OCI-LY1 (cell line): ENCODE measurements around the gene CST9L.

Experiments used
- H2AFZ ChIP-seq: fragments of 200-600 bp; sonication (generic), shearing (Covaris generic); 2 replicates; pipeline ENCODE4 v1.6.0; 2014; ENCODE audit warnings: antibody characterized with exemption, mild to moderate bottlenecking, low read length
- H3F3A ChIP-seq: fragments of 200-600 bp; sonication (generic), shearing (Covaris generic); 2 replicates; pipeline ENCODE4 v1.6.0; 2014; ENCODE audit warnings: mild to moderate bottlenecking, antibody characterized with exemption, low read length, moderate library complexity; ENCODE audit not compliant: insufficient read depth
- H3K27ac ChIP-seq: fragments of 200-600 bp; sonication (generic); 2 replicates; pipeline ENCODE4 v1.5.1; 2014; ENCODE audit warnings: low read length, mixed run types, mild to moderate bottlenecking, low read depth; ENCODE audit not compliant: poor library complexity, severe bottlenecking
- H3K27me3 ChIP-seq: fragments of 200-600 bp; sonication (generic); 2 replicates; pipeline ENCODE4 v1.6.0; 2014; ENCODE audit warnings: antibody characterized with exemption, mild to moderate bottlenecking, low read length, moderate library complexity; ENCODE audit not compliant: insufficient read depth
- H3K36me3 ChIP-seq: fragments of 200-600 bp; sonication (generic); 2 replicates; pipeline ENCODE4 v1.6.1; 2014; ENCODE audit warnings: mild to moderate bottlenecking, antibody characterized with exemption, low read length, moderate library complexity, mixed read lengths; ENCODE audit not compliant: insufficient read depth
- H3K4me1 ChIP-seq: fragments of 200-600 bp; sonication (generic); 2 replicates; pipeline ENCODE4 v1.5.1; 2014; ENCODE audit warnings: mild to moderate bottlenecking, low read length, moderate library complexity; ENCODE audit not compliant: insufficient read depth, severe bottlenecking
- H3K4me2 ChIP-seq: fragments of 200-600 bp; sonication (generic), shearing (Covaris generic); 2 replicates; pipeline ENCODE4 v1.6.1; 2014; ENCODE audit warnings: low read length
- H3K4me3 ChIP-seq: fragments of 200-600 bp; sonication (generic); 2 replicates; pipeline ENCODE4 v1.5.1; 2014; ENCODE audit warnings: low read length, low read depth, mild to moderate bottlenecking, mixed read lengths; ENCODE audit not compliant: poor library complexity, severe bottlenecking
- H3K79me2 ChIP-seq: fragments of 200-600 bp; shearing (Covaris generic); 2 replicates; pipeline ENCODE4 v1.6.1; 2016; ENCODE audit warnings: mixed run types, low read length, mixed read lengths; ENCODE audit not compliant: insufficient read depth
- H3K9ac ChIP-seq: fragments of 200-600 bp; sonication (generic), shearing (Covaris generic); 2 replicates; pipeline ENCODE4 v1.6.1; 2014; ENCODE audit warnings: mild to moderate bottlenecking, low read length, mixed read lengths
- H3K9me2 ChIP-seq: fragments of 200-600 bp; sonication (generic), shearing (Covaris generic); 2 replicates; pipeline ENCODE4 v1.6.1; 2014; ENCODE audit warnings: low read depth, mild to moderate bottlenecking, low read length, mixed read lengths
- H3K9me3 ChIP-seq: fragments of 200-600 bp; shearing (Covaris generic); 2 replicates; pipeline ENCODE4 v1.6.1; 2014; ENCODE audit warnings: low read length, mixed read lengths
- H4K20me1 ChIP-seq: fragments of 200-600 bp; sonication (generic), shearing (Covaris generic); 2 replicates; pipeline ENCODE4 v1.6.0; 2016; ENCODE audit warnings: mild to moderate bottlenecking, low read length; ENCODE audit not compliant: insufficient read depth
- EZH2 ChIP-seq: fragments of 200-600 bp; sonication (generic), shearing (Covaris generic); IDR thresholded peaks from 2 replicates; pipeline ENCODE4 v1.8.0; 2017; ENCODE audit warnings: borderline replicate concordance, mixed run types, mild to moderate bottlenecking, antibody characterized with exemption, low read length, moderate library complexity, mixed read lengths
- TF ChIP-seq, protein P1 (sequence below): fragments of 200-600 bp; sonication (generic), shearing (Covaris generic); IDR thresholded peaks from 2 replicates; pipeline ENCODE4 v1.5.1; 2017; ENCODE audit warnings: mild to moderate bottlenecking, antibody characterized with exemption, low read length, moderate library complexity, mixed read lengths

The CST9L gene, protein sequence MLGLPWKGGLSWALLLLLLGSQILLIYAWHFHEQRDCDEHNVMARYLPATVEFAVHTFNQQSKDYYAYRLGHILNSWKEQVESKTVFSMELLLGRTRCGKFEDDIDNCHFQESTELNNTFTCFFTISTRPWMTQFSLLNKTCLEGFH

DNA sequence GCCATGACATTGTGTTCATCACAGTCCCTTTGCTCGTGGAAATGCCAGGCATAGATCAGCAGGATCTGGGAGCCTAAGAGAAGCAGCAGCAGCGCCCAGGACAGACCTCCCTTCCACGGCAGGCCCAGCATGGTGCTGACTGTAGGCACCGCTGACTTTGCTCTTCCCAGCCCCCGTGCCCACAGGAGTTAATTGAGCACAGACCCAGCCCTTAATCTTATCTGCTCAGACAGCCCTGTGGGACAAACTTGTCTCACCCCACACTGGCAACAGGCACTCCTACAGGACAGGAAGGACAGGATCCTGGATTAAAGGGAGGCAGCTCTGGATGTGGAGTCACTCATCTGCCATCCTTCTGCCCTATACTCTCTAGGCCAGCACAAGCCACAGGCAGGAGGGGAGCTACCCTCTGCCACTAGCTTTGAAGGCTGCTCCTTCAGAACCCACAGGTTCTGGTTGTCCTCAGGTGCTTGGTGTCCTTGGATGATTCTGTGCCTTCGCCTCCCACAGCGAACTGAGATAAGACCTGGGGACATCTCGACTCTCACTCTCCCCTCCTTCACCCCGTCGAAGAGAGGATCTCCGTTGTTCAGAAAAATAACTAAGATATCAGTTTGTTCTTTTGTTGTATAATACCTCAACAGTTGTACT lies at the start of gene CST9L:
TSS of gene CST9L (minus strand) at position 165 of the 651 bp plus-strand sequence. CDS start at position 131, 34 bp downstream.
- Histone ChIP-seq H2AFZ (no peak within 1 kb of the TSS), H3K4me1 (no peaks in the 10 kb centered on the region), H3K9me3 (no peaks in the 10 kb centered on the region), H3K36me3 (no peaks in the 10 kb centered on the region), H3F3A (no peaks in the 10 kb centered on the region), H3K79me2 (no peaks in the 10 kb centered on the region), H3K27me3 (0 out of 2 replicates have a peak, but pooled peaks cover 3% of the 10 kb centered on the region), H3K4me3 (no peak within 1 kb of the TSS), H3K27ac (no peak within 1 kb of the TSS), H3K9ac (no peak within 1 kb of the TSS), H3K4me2 (no peak within 1 kb of the TSS), H4K20me1 (no peaks in the 10 kb centered on the region), H3K9me2 (no peaks in the 10 kb centered on the region)
- TF ChIP-seq EZH2: no peak
- TF ChIP-seq, protein P1, sequence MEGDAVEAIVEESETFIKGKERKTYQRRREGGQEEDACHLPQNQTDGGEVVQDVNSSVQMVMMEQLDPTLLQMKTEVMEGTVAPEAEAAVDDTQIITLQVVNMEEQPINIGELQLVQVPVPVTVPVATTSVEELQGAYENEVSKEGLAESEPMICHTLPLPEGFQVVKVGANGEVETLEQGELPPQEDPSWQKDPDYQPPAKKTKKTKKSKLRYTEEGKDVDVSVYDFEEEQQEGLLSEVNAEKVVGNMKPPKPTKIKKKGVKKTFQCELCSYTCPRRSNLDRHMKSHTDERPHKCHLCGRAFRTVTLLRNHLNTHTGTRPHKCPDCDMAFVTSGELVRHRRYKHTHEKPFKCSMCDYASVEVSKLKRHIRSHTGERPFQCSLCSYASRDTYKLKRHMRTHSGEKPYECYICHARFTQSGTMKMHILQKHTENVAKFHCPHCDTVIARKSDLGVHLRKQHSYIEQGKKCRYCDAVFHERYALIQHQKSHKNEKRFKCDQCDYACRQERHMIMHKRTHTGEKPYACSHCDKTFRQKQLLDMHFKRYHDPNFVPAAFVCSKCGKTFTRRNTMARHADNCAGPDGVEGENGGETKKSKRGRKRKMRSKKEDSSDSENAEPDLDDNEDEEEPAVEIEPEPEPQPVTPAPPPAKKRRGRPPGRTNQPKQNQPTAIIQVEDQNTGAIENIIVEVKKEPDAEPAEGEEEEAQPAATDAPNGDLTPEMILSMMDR: no peak

DNA sequence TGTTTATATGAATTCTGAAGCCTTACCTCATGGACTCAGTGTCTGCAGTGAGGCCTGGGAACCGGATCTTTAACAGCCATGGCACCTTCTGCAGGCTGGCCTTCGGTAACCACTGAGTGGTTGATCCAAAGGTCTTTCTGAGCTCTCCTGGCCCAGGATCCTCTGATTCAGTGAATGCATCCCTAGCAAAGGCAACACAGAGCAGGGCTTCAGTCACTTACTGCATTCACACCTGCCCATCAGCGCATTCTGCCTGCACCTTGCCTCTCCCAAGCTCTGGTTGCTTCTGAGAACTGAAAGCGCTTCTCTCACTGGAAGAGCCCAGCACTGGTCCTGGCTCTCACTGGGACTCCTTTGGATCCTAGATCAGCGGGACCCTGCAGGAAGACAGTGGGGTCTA lies 45.9 kb upstream of the CST9L start:
- no peak overlapping the region for H2AFZ ChIP-seq
- H3K36me3 ChIP-seq: no peaks in the 10 kb centered on the region
- H3K4me2 ChIP-seq: no peak overlapping the region
- H3F3A ChIP-seq: no peaks in the 10 kb centered on the region
- H3K9me3 ChIP-seq: no peaks in the 10 kb centered on the region
- H3K27ac ChIP-seq: no peak overlapping the region
- H3K4me1 ChIP-seq: no peaks in the 10 kb centered on the region
- H3K79me2 ChIP-seq: no peaks in the 10 kb centered on the region
- no peak overlapping the region for H3K4me3 ChIP-seq
- no peaks in the 10 kb centered on the region for H3K9me2 ChIP-seq
- no peak overlapping the region for H3K9ac ChIP-seq
- no peak for TF ChIP-seq EZH2
- TF ChIP-seq, protein P1: no peak
- H3K27me3 ChIP-seq: no peaks in the 10 kb centered on the region
- H4K20me1 ChIP-seq: no peaks in the 10 kb centered on the region

DNA sequence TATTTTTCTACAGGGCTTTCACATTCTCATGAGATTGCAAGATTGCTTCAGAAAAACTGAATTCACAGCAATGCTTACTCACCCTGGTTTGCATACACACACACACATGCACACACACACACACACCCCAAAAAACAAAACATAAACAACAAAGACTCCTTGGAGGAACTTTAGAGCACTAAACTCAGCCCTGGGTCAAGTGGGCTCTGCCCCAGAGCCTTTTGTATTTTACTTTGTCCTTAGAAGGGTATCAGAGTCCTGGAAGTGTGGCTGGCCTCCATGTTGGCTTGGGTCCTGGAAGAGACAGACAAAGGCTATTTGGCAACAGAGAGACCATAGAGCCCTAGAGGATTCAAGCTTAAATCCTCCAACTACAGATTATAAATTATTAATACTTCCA lies 45.4 kb upstream of the CST9L start:
- no peak overlapping the region for H3K4me2 ChIP-seq
- H3K27me3 ChIP-seq: no peaks in the 10 kb centered on the region
- no peaks in the 10 kb centered on the region for H3F3A ChIP-seq
- H3K9me2 ChIP-seq: no peaks in the 10 kb centered on the region
- H3K79me2 ChIP-seq: no peaks in the 10 kb centered on the region
- no peak overlapping the region for H3K27ac ChIP-seq
- H3K4me3 ChIP-seq: no peak overlapping the region
- no peak overlapping the region for H3K9ac ChIP-seq
- H3K9me3 ChIP-seq: no peaks in the 10 kb centered on the region
- no peaks in the 10 kb centered on the region for H3K4me1 ChIP-seq
- no peaks in the 10 kb centered on the region for H3K36me3 ChIP-seq
- no peaks in the 10 kb centered on the region for H4K20me1 ChIP-seq
- TF ChIP-seq EZH2: no peak
- TF ChIP-seq, protein P1: no peak
- no peak overlapping the region for H2AFZ ChIP-seq
